Hepatocyte (in vitro differentiated cells): ENCODE data around the gene BAZ1A. TPM values are rescaled to one million over a fixed set of nuclear protein-coding genes. Genes with fewer than 3 reads are reported as not detected.

ENCODE experiments used
- DNase-seq: peaks from one replicate; pipeline ENCODE4 v3.0.0-alpha.2; 2016; ENCODE audit warnings: low spot score
- H2AFZ ChIP-seq: fragments of 200-600 bp; sonication (generic); 2 replicates; pipeline ENCODE4 v1.6.0; 2016; ENCODE audit warnings: antibody characterized with exemption, mild to moderate bottlenecking
- H3K27ac ChIP-seq: fragments of 200-600 bp; sonication (generic); 2 replicates; pipeline ENCODE4 v1.5.1; 2016; ENCODE audit warnings: mild to moderate bottlenecking
- H3K27me3 ChIP-seq: fragments of 200-600 bp; sonication (generic); 2 replicates; pipeline ENCODE4 v1.6.1; 2016
- H3K36me3 ChIP-seq: fragments of 200-600 bp; sonication (generic); replicated peaks from 2 replicates; pipeline ENCODE4 v1.5.1; 2016; ENCODE audit warnings: low read depth; ENCODE audit not compliant: insufficient read depth
- H3K4me1 ChIP-seq: fragments of 200-600 bp; sonication (generic); 2 replicates; pipeline ENCODE4 v1.5.1; 2016; ENCODE audit warnings: mild to moderate bottlenecking, moderate library complexity; ENCODE audit not compliant: insufficient read depth
- H3K4me2 ChIP-seq: fragments of 200-600 bp; sonication (generic); 2 replicates; pipeline ENCODE4 v1.6.0; 2016
- H3K4me3 ChIP-seq: fragments of 200-600 bp; sonication (generic); 2 replicates; pipeline ENCODE4 v1.5.1; 2016; ENCODE audit warnings: mild to moderate bottlenecking
- H3K79me2 ChIP-seq: fragments of 200-600 bp; sonication (generic); 2 replicates; pipeline ENCODE4 v1.6.0; 2017; ENCODE audit warnings: mild to moderate bottlenecking
- H3K9me2 ChIP-seq: fragments of 200-600 bp; sonication (generic); replicated peaks from 2 replicates; pipeline ENCODE4 v1.6.0; 2017; ENCODE audit warnings: mild to moderate bottlenecking; ENCODE audit not compliant: insufficient read depth
- H3K9me3 ChIP-seq: fragments of 200-600 bp; sonication (generic); 2 replicates; pipeline ENCODE4 v1.5.1; 2016; ENCODE audit warnings: low read depth, mild to moderate bottlenecking
- H4K20me1 ChIP-seq: fragments of 200-600 bp; sonication (generic); 2 replicates; pipeline ENCODE4 v1.6.0; 2016; ENCODE audit warnings: mild to moderate bottlenecking; ENCODE audit not compliant: insufficient read depth, poor library complexity, severe bottlenecking
- EZH2 ChIP-seq: fragments of 200-600 bp; sonication (generic); IDR thresholded peaks from 2 replicates; pipeline ENCODE4 v1.6.1; 2016; ENCODE audit warnings: antibody characterized with exemption, mild to moderate bottlenecking, borderline replicate concordance
- EZH2phosphoT487 ChIP-seq: fragments of 200-600 bp; sonication (generic); IDR thresholded peaks from one replicate; pipeline ENCODE4 v1.6.1; 2018; ENCODE audit warnings: antibody characterized with exemption, mild to moderate bottlenecking, low read depth, moderate library complexity; ENCODE audit not compliant: unreplicated experiment, severe bottlenecking
- WGBS: methylation state at CpG from one replicate; pipeline ENCODE4 v1.1.6; 2016; ENCODE audit warnings: low lambda C conversion rate; ENCODE audit errors: missing lambda C conversion rate; 5-methylcytosine and 5-hydroxymethylcytosine counted together
- polyA plus RNA-seq: library from polyadenylated mRNA; unstranded; fragments of >200 nt; fragmentation: Nextera tagmentation; extraction: Ambion mirVana; gene quantifications from 2 replicates; pipeline ENCODE4 v1.2.1, GENCODE V29; 2016
- total RNA-seq: library from RNA; depleted of rRNA; stranded (reverse); fragments of >200 nt; gene quantifications from 2 replicates; pipeline ENCODE4 v1.2.3, GENCODE V29; 2014
- TF ChIP-seq, protein P1 (sequence below): fragments of 200-600 bp; sonication (generic); IDR thresholded peaks from 2 replicates; pipeline ENCODE4 v1.5.1; 2016; ENCODE audit warnings: antibody characterized with exemption, mild to moderate bottlenecking; ENCODE audit not compliant: poor library complexity

BAZ1A gene
- total and polyA plus RNA-seq, 2 experiments from 2014 or later: 20.9 to 24.7 TPM

DNA sequence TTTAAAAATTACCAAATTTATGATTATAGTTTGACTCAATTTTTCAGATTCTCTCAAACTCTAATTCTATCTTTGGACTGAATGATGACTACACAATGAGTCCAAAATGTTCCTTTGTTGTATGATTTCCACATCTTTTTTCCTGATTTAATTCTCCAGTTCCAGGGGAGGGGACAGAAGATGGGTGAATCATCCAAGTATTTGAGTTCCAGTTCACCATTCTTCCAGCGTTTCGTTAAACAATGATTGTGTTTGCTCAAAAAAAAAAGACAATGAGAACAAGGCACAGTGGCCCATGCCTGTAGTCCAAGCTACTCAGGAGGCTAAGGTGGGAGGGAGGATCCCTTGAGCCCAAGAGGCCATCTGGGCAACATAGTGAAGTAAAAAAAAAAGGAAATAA, 23.8 kb downstream of the BAZ1A start:
- no peaks in the 10 kb centered on the region for H3K36me3 ChIP-seq
- H3K4me2 ChIP-seq: no peak overlapping the region
- WGBS: 66% methylated on average over 2 of the region's 2 CpGs
- TF ChIP-seq EZH2phosphoT487 (no peak), EZH2 (no peak)
- TF ChIP-seq, protein P1, sequence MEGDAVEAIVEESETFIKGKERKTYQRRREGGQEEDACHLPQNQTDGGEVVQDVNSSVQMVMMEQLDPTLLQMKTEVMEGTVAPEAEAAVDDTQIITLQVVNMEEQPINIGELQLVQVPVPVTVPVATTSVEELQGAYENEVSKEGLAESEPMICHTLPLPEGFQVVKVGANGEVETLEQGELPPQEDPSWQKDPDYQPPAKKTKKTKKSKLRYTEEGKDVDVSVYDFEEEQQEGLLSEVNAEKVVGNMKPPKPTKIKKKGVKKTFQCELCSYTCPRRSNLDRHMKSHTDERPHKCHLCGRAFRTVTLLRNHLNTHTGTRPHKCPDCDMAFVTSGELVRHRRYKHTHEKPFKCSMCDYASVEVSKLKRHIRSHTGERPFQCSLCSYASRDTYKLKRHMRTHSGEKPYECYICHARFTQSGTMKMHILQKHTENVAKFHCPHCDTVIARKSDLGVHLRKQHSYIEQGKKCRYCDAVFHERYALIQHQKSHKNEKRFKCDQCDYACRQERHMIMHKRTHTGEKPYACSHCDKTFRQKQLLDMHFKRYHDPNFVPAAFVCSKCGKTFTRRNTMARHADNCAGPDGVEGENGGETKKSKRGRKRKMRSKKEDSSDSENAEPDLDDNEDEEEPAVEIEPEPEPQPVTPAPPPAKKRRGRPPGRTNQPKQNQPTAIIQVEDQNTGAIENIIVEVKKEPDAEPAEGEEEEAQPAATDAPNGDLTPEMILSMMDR: no peak
- no peak overlapping the region for H3K4me3 ChIP-seq
- H3K9me2 ChIP-seq: no peaks in the 10 kb centered on the region
- H3K27ac ChIP-seq: no peak overlapping the region
- no peaks in the 10 kb centered on the region for H4K20me1 ChIP-seq
- H3K79me2 ChIP-seq: peaks cover 4% of the 10 kb centered on the region
- H3K27me3 ChIP-seq: no peaks in the 10 kb centered on the region
- no peaks in the 10 kb centered on the region for H3K9me3 ChIP-seq
- no peak overlapping the region for H2AFZ ChIP-seq
- DNase-seq: no peak
- no peaks in the 10 kb centered on the region for H3K4me1 ChIP-seq

DNA sequence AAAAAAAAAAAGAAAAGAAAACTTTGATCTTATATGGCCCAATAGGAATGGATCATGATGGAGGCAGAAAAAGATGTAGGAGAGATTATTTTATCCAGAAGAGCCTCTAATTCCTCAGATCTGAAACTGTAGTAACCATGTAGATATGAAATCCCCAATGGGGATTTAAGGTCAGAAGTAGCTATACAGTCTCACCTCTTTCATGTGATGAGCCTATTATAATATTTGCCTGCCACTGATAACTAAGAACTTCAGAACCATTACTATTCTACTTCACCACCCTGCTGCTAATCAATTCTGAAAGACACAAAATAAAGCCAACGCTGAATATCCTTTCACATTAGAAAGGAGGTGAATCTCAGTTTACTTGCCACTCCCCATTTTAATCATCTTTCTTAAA, 29.3 kb downstream of the BAZ1A start:
- Histone ChIP-seq H3K27me3 (no peaks in the 10 kb centered on the region), H3K4me3 (no peak overlapping the region), H3K79me2 (no peaks in the 10 kb centered on the region), H2AFZ (no peak overlapping the region), H3K27ac (no peak overlapping the region), H3K4me1 (no peaks in the 10 kb centered on the region), H3K36me3 (no peaks in the 10 kb centered on the region), H3K4me2 (no peak overlapping the region), H3K9me2 (no peaks in the 10 kb centered on the region), H4K20me1 (no peaks in the 10 kb centered on the region), H3K9me3 (no peaks in the 10 kb centered on the region)
- DNase-seq: no peak
- WGBS: 100% methylated on average over 1 of the region's 1 CpG
- TF ChIP-seq, protein P1: no peak
- no peak for TF ChIP-seq EZH2
- no peak for TF ChIP-seq EZH2phosphoT487

DNA sequence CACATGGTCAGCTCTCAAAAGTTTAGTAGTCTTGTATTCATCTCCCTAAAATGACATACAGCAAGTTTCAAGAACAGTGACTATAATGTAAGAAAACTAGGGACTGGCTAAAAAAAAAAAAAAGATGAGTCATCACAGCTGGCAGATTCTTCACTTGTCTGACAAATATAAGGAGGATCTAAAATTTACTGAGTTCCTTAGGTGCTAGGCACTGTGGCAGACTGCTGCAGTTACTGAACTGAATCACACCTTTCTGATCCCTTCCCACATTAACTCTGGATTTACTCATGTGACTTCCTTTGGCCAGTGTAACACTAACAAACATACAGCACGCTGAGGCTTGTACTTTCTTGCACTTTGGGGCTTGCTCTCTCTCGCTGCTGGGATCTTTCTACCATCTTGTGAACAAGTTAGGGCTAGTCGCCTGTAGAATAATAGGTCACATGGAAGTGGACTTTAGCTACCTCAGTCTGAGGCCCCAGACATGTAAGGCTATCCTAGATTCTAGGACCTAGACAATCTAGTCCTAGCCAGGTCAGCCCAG, 32.1 kb downstream of the BAZ1A start:
- no peak for DNase-seq
- no peak overlapping the region for H3K27ac ChIP-seq
- H3K4me1 ChIP-seq: no peaks in the 10 kb centered on the region
- H3K4me2 ChIP-seq: no peak overlapping the region
- TF ChIP-seq EZH2phosphoT487 (no peak), EZH2 (no peak)
- TF ChIP-seq, protein P1: no peak
- no peaks in the 10 kb centered on the region for H3K9me3 ChIP-seq
- no peaks in the 10 kb centered on the region for H3K27me3 ChIP-seq
- no peaks in the 10 kb centered on the region for H4K20me1 ChIP-seq
- H3K9me2 ChIP-seq: no peaks in the 10 kb centered on the region
- H3K79me2 ChIP-seq: no peaks in the 10 kb centered on the region
- H3K36me3 ChIP-seq: no peaks in the 10 kb centered on the region
- WGBS: 81% methylated on average over 3 of the region's 3 CpGs
- H2AFZ ChIP-seq: no peak overlapping the region
- no peak overlapping the region for H3K4me3 ChIP-seq
